Stomach (tissue), 4 donors: ENCODE data around the gene CDKN1A.

Experiments
- EP300 ChIP-seq: sonication (generic); formaldehyde crosslinking; IDR thresholded peaks from one replicate; pipeline ENCODE4 v1.6.1; 2017; ENCODE audit warnings: antibody characterized with exemption
- POLR2A ChIP-seq, 4 donors: fragments of 450-650 bp; IDR thresholded peaks; one replicate each; pipeline ENCODE4 v1.6.1; 2016; ENCODE audit warnings: antibody characterized with exemption in 4 of 4, control low read depth in 2 of 4, mild to moderate bottlenecking in 1 of 4, moderate library complexity in 1 of 4
- POLR2AphosphoS5 ChIP-seq, 3 donors: sonication (generic); formaldehyde crosslinking; IDR thresholded peaks; one replicate each; pipeline ENCODE4 v1.6.1; 2016; ENCODE audit warnings: antibody characterized with exemption in 3 of 3
- TF ChIP-seq, protein P1 (sequence below), 7 experiments: fragments of 450-650 bp in 4 of 7; fragments of 200-600 bp in 3 of 7; sonication (generic) in 3 of 7; IDR thresholded peaks; one replicate each; pipeline ENCODE4 v1.5.1; 2016 to 2019; ENCODE audit warnings: antibody characterized with exemption in 7 of 7, control low read depth in 2 of 7, mild to moderate bottlenecking in 1 of 7

DNA sequence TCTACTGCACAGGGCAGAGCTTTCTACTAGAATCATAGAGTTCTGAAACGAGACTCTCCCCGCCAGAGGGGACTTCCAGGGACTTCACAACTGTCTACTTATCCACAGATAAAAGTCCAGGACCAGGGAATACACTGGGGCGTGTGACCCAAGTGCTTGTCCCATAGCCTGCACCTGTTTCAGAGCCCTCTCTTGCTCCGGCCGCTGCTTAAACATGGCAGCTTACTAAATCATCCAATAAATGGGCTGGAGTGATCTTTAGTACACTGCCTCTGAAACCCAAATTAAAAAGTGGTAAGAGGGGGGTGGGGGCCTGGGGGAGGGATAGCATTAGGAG is 10.2 kb downstream of the CDKN1A start:
- TF ChIP-seq, protein P1, sequence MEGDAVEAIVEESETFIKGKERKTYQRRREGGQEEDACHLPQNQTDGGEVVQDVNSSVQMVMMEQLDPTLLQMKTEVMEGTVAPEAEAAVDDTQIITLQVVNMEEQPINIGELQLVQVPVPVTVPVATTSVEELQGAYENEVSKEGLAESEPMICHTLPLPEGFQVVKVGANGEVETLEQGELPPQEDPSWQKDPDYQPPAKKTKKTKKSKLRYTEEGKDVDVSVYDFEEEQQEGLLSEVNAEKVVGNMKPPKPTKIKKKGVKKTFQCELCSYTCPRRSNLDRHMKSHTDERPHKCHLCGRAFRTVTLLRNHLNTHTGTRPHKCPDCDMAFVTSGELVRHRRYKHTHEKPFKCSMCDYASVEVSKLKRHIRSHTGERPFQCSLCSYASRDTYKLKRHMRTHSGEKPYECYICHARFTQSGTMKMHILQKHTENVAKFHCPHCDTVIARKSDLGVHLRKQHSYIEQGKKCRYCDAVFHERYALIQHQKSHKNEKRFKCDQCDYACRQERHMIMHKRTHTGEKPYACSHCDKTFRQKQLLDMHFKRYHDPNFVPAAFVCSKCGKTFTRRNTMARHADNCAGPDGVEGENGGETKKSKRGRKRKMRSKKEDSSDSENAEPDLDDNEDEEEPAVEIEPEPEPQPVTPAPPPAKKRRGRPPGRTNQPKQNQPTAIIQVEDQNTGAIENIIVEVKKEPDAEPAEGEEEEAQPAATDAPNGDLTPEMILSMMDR (IDR thresholded peaks at IDR 0.05), result no peak
- TF ChIP-seq POLR2AphosphoS5 (IDR thresholded peaks at IDR 0.05) (no peak), POLR2A (IDR thresholded peaks at IDR 0.05) (no peak), EP300 (no peak)
